IMR-90 (cell line): ENCODE results near the gene NPAS3.

Experiments used
- CHD1 ChIP-seq: IDR thresholded peaks from 2 replicates; pipeline ENCODE4 v1.6.1; 2012; ENCODE audit warnings: low read depth, low read length, improper control_type of control experiment
- CTCF ChIP-seq: conservative IDR thresholded peaks from 2 replicates; pipeline ENCODE4 v1.5.1; 2012; ENCODE audit warnings: mild to moderate bottlenecking, low read depth, low read length, improper control_type of control experiment
- POLR2A ChIP-seq: IDR thresholded peaks from 2 replicates; pipeline ENCODE4 v1.6.1; 2012; ENCODE audit warnings: mild to moderate bottlenecking, low read depth, low read length
- SMC3 ChIP-seq: fragments of 150-350 bp; IDR thresholded peaks from 2 replicates; pipeline ENCODE4 v1.6.1; 2016; ENCODE audit warnings: low read depth, mild to moderate bottlenecking, antibody characterized with exemption, low read length, moderate library complexity

- TF ChIP-seq CTCF, result no peak
- TF ChIP-seq POLR2A, result no peak
- no peak for TF ChIP-seq CHD1
- no peak for TF ChIP-seq SMC3
Observed at GRCh38 chr14:33711811-33712216, 773.1 kb downstream of the NPAS3 start.
